HepG2 (cell line): ENCODE measurements around the gene ARG2. TPM values are rescaled to one million over a fixed set of nuclear protein-coding genes. Genes with fewer than 3 reads are reported as not detected.

Experiments
- BORCS8-MEF2B ChIP-seq: sonication (generic); formaldehyde crosslinking; IDR thresholded peaks from 2 replicates; pipeline ENCODE4 v1.8.0; 2022; ENCODE audit warnings: mild to moderate bottlenecking, missing genetic modification reagents
- CENPT ChIP-seq: sonication (generic); formaldehyde crosslinking; IDR thresholded peaks from 2 replicates; pipeline ENCODE4 v1.8.0; 2022; ENCODE audit warnings: low read depth, mild to moderate bottlenecking, moderate library complexity, missing genetic modification reagents
- EHMT2 ChIP-seq: fragments of 200-600 bp; sonication (generic); IDR thresholded peaks from 2 replicates; pipeline ENCODE4 v1.7.0; 2017; ENCODE audit warnings: antibody characterized with exemption, low read depth, low read length, borderline replicate concordance
- FOXA3 ChIP-seq: IDR thresholded peaks from 2 replicates; pipeline ENCODE4 v1.6.1; 2016; ENCODE audit warnings: missing genetic modification reagents, missing compliant biosample characterization
- GTF2F1 ChIP-seq: fragments of 150-350 bp; IDR thresholded peaks from 2 replicates; pipeline ENCODE4 v1.6.1; 2014; ENCODE audit warnings: low read length
- GTF3A ChIP-seq: sonication (generic); formaldehyde crosslinking; conservative IDR thresholded peaks from 2 replicates; pipeline ENCODE4 v1.4.0; 2020; ENCODE audit warnings: mild to moderate bottlenecking, missing genetic modification reagents
- HMG20B ChIP-seq: conservative IDR thresholded peaks from 2 replicates; pipeline ENCODE4 v1.6.1; 2016; ENCODE audit warnings: missing genetic modification reagents, missing compliant biosample characterization
- HOXA7 ChIP-seq: sonication (generic); formaldehyde crosslinking; IDR thresholded peaks from 2 replicates; pipeline ENCODE4 v1.8.1; 2022; ENCODE audit warnings: mild to moderate bottlenecking, missing genetic modification reagents, moderate library complexity
- IKZF4 ChIP-seq: sonication (generic); formaldehyde crosslinking; IDR thresholded peaks from 2 replicates; pipeline ENCODE4 v1.5.1; 2020; ENCODE audit warnings: borderline replicate concordance, mild to moderate bottlenecking, low read depth, missing genetic modification reagents; ENCODE audit errors: not compliant biosample characterization
- IRX3 ChIP-seq: sonication (generic); formaldehyde crosslinking; IDR thresholded peaks from 2 replicates; pipeline ENCODE4 v1.8.1; 2023; ENCODE audit warnings: mild to moderate bottlenecking, low read depth, missing genetic modification reagents, borderline replicate concordance
- JUN ChIP-seq: sonication (generic); formaldehyde crosslinking; IDR thresholded peaks from 2 replicates; pipeline ENCODE4 v1.4.0; 2020; ENCODE audit warnings: mild to moderate bottlenecking, missing genetic modification reagents
- KDM6A ChIP-seq: IDR thresholded peaks from 2 replicates; pipeline ENCODE4 v1.6.1; 2016; ENCODE audit warnings: low read depth
- MEIS2 ChIP-seq: sonication (generic); formaldehyde crosslinking; IDR thresholded peaks from 2 replicates; pipeline ENCODE4 v1.9.0; 2021; ENCODE audit warnings: mild to moderate bottlenecking, missing genetic modification reagents
- NFYC ChIP-seq: IDR thresholded peaks from 2 replicates; pipeline ENCODE4 v1.6.1; 2016; ENCODE audit warnings: missing genetic modification reagents, missing compliant biosample characterization
- PAWR ChIP-seq: sonication (generic); formaldehyde crosslinking; IDR thresholded peaks from 2 replicates; pipeline ENCODE4 v1.4.0; 2020; ENCODE audit warnings: missing genetic modification reagents, mild to moderate bottlenecking, borderline replicate concordance
- SNAPC2 ChIP-seq: sonication (generic); formaldehyde crosslinking; IDR thresholded peaks from 2 replicates; pipeline ENCODE4 v1.8.1; 2022; ENCODE audit warnings: mild to moderate bottlenecking, missing genetic modification reagents
- THYN1 ChIP-seq: sonication (generic); formaldehyde crosslinking; IDR thresholded peaks from 2 replicates; pipeline ENCODE4 v1.8.1; 2023; ENCODE audit warnings: low read depth, mild to moderate bottlenecking, moderate library complexity, missing genetic modification reagents, borderline replicate concordance
- ZBTB7A ChIP-seq: sonication (generic); formaldehyde crosslinking; IDR thresholded peaks from 2 replicates; pipeline ENCODE4 v1.8.0; 2022; ENCODE audit warnings: mild to moderate bottlenecking, missing genetic modification reagents
- ZNF20 ChIP-seq: sonication (generic); formaldehyde crosslinking; IDR thresholded peaks from 2 replicates; pipeline ENCODE4 v1.4.0; 2020; ENCODE audit warnings: mild to moderate bottlenecking, moderate library complexity, missing genetic modification reagents
- ZNF234 ChIP-seq: sonication (generic); formaldehyde crosslinking; conservative IDR thresholded peaks from 2 replicates; pipeline ENCODE4 v1.5.1; 2020; ENCODE audit warnings: mild to moderate bottlenecking, missing genetic modification reagents
- ZNF33A ChIP-seq: sonication (generic); formaldehyde crosslinking; IDR thresholded peaks from 2 replicates; pipeline ENCODE4 v1.5.1; 2020; ENCODE audit warnings: missing genetic modification reagents, mild to moderate bottlenecking, moderate library complexity, borderline replicate concordance
- ZNF572 ChIP-seq: sonication (generic); formaldehyde crosslinking; IDR thresholded peaks from 2 replicates; pipeline ENCODE4 v1.5.1; 2020; ENCODE audit warnings: mild to moderate bottlenecking, missing genetic modification reagents
- ZNF577 ChIP-seq: sonication (generic); formaldehyde crosslinking; IDR thresholded peaks from 2 replicates; pipeline ENCODE4 v1.4.0; 2020; ENCODE audit warnings: mild to moderate bottlenecking, low read depth, missing genetic modification reagents, borderline replicate concordance
- polyA plus RNA-seq, 8 experiments: library from polyadenylated mRNA; depleted of rRNA in 3 of 8; stranded (reverse) in 7 of 8; unstranded in 1 of 8; fragments of >200 nt; fragmentation: Illumina TruSeq in 4 of 8; extraction: Trizol in 4 of 8; gene quantifications; 2 replicates each; pipeline versions ENCODE4 v1.2.1 to v1.2.3, GENCODE V29; 2011 to 2016; ENCODE audit warnings: low read depth in 4 of 8, missing spikeins in 1 of 8, mixed read lengths in 1 of 8; ENCODE audit not compliant: insufficient read depth in 1 of 8
- total RNA-seq, 5 experiments: library from RNA; depleted of rRNA; stranded (reverse); fragments of >200 nt; fragmentation: Illumina TruSeq; extraction: Trizol; gene quantifications; 2 replicates each; pipeline ENCODE4 v1.2.3, GENCODE V29; 2016; ENCODE audit warnings: low read depth in 1 of 5
- TF ChIP-seq, protein P1 (sequence below): sonication (generic); formaldehyde crosslinking; IDR thresholded peaks from 2 replicates; pipeline ENCODE4 v1.8.0; 2022; ENCODE audit warnings: mild to moderate bottlenecking, missing genetic modification reagents, borderline replicate concordance
- TF ChIP-seq, protein P2 (sequence below): fragments of 450-650 bp; IDR thresholded peaks from 2 replicates; pipeline ENCODE4 v1.6.1; 2016
- TF ChIP-seq, protein P3 (sequence below): sonication (generic); formaldehyde crosslinking; IDR thresholded peaks from 2 replicates; pipeline ENCODE4 v1.8.0; 2022; ENCODE audit warnings: mild to moderate bottlenecking, missing genetic modification reagents, moderate library complexity

ARG2 gene
- total and polyA plus RNA-seq, 2 of the 13 experiments (the other 11 are each of a cell fraction or from before 2014, with no cell fraction given): 37.5 to 73.6 TPM

DNA sequence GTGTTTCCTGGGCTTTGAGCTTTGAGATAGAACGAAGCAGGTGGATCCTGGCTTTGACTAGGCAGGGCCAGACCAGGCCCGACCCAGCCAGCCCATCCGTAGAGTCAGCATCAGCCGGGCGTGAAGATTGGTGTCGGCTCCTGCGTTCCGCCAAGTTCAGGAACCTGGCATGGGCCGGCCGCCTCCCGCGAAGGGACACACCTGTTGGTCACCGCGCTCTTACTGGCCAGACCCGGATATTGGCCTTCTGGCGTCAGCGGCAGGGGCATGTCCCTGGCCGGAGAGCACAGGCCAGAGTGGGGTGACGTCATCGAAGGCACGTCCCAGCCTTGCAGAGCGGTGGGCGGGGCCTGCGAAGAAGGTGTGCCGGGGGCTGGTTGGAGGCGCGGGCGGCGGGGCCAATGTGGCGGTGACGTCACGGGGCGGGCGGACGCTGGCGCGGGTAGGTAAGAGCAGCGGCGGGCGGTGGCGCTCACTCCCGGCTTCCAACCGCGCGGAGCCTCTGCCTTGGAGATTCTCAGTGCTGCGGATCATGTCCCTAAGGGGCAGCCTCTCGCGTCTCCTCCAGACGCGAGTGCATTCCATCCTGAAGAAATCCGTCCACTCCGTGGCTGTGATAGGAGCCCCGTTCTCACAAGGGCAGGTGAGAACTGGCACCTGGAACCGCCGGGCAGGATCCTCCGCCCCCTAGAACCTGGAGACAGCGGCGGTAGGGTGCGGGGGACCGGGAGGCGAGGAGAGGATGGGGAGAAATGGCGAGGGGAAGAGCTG, at the start of gene ARG2 (continued):
- TF ChIP-seq GTF3A (CRISPR knock-in tag) (no peak), ZNF577 (CRISPR knock-in tag) (no peak), EHMT2 (no peak), SNAPC2 (CRISPR knock-in tag) (no peak), CENPT (CRISPR knock-in tag) (no peak), THYN1 (no peak), IRX3 (CRISPR knock-in tag) (no peak), ZNF234 (CRISPR knock-in tag) (no peak), KDM6A (CRISPR knock-in tag) (no peak), IKZF4 (CRISPR knock-in tag) (no peak), ZNF572 (0 out of 2 replicates have a peak, but pooled peaks have one; percentile 50), GTF2F1 (no peak), HOXA7 (no peak), MEIS2 (CRISPR knock-in tag) (no peak; the same call in 1 of the 2 replicates), JUN (CRISPR knock-in tag) (peak; percentile 92), NFYC (CRISPR knock-in tag) (peak; percentile 63), ZNF33A (CRISPR knock-in tag) (0 out of 2 replicates have a peak, but pooled peaks have one; percentile 39), HMG20B (no peak), ZNF20 (CRISPR knock-in tag) (no peak), ZBTB7A (peak; percentile 57; the same call in 1 of the 2 replicates), PAWR (CRISPR knock-in tag) (no peak), FOXA3 (CRISPR knock-in tag) (peak; percentile 23; the same call in 1 of the 2 replicates), BORCS8-MEF2B (CRISPR knock-in tag) (peak; percentile 53; the same call in 1 of the 2 replicates)
- TF ChIP-seq, protein P1, sequence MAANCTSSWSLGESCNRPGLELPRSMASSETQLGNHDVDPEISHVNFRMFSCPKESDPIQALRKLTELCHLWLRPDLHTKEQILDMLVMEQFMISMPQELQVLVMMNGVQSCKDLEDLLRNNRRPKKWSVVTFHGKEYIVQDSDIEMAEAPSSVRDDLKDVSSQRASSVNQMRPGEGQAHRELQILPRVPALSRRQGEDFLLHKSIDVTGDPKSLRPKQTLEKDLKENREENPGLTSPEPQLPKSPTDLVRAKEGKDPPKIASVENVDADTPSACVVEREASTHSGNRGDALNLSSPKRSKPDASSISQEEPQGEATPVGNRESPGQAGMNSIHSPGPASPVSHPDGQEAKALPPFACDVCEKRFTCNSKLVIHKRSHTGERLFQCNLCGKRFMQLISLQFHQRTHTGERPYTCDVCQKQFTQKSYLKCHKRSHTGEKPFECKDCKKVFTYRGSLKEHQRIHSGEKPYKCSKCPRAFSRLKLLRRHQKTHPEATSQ (CRISPR knock-in tag): no peak
- TF ChIP-seq, protein P2, sequence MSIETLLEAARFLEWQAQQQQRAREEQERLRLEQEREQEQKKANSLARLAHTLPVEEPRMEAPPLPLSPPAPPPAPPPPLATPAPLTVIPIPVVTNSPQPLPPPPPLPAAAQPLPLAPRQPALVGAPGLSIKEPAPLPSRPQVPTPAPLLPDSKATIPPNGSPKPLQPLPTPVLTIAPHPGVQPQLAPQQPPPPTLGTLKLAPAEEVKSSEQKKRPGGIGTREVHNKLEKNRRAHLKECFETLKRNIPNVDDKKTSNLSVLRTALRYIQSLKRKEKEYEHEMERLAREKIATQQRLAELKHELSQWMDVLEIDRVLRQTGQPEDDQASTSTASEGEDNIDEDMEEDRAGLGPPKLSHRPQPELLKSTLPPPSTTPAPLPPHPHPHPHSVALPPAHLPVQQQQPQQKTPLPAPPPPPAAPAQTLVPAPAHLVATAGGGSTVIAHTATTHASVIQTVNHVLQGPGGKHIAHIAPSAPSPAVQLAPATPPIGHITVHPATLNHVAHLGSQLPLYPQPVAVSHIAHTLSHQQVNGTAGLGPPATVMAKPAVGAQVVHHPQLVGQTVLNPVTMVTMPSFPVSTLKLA: peak; percentile 47; the same call in 1 of the 2 replicates
- TF ChIP-seq, protein P3, sequence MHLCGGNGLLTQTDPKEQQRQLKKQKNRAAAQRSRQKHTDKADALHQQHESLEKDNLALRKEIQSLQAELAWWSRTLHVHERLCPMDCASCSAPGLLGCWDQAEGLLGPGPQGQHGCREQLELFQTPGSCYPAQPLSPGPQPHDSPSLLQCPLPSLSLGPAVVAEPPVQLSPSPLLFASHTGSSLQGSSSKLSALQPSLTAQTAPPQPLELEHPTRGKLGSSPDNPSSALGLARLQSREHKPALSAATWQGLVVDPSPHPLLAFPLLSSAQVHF (CRISPR knock-in tag): no peak; the same call in 1 of the 2 replicates
